HEK293 (cell line): ENCODE data around the gene PLEKHG5.

Experiments used
- CTCF ChIA-PET: fragments of 350-600 bp; formaldehyde crosslinking; extraction: SDS; loops from one replicate; lab custom pipeline; 2021; ENCODE audit warnings: antibody characterized with exemption; lab: Yijun Ruan, JAX
- POLR2A ChIA-PET: fragments of 300-600 bp; formaldehyde crosslinking; extraction: SDS; loops from one replicate; lab custom pipeline; 2020; ENCODE audit warnings: antibody characterized with exemption, inconsistent platforms; lab: Yijun Ruan, JAX
- H3K27ac ChIP-seq: fragments of 200-500 bp; sonication (Bioruptor generic); 2 replicates; pipeline ENCODE4 v1.5.1; 2014; ENCODE audit warnings: low read depth, low read length, control low read depth, inconsistent platforms; ENCODE audit errors: extremely low read depth
- H3K36me3 ChIP-seq, 2 experiments: fragments of 200-500 bp in 1 of 2; sonication (Bioruptor generic) in 1 of 2; 1 replicate in 1 of 2; 2 replicates in 1 of 2; pipeline ENCODE4 v1.5.1; 2014 to 2017; ENCODE audit warnings: inconsistent platforms in 2 of 2, low read length in 2 of 2; ENCODE audit not compliant: control insufficient read depth in 2 of 2, insufficient read depth in 1 of 2
- H3K4me1 ChIP-seq: fragments of 200-500 bp; sonication (Bioruptor generic); 2 replicates; pipeline ENCODE4 v1.5.1; 2014; ENCODE audit warnings: mild to moderate bottlenecking, low read length, inconsistent platforms; ENCODE audit not compliant: control insufficient read depth, insufficient read depth
- H3K4me3 ChIP-seq: 2 replicates; pipeline ENCODE4 v1.5.1; 2011; ENCODE audit warnings: low read depth, mild to moderate bottlenecking, control low read depth, low read length, moderate library complexity
- H3K9me3 ChIP-seq: fragments of 200-500 bp; sonication (Bioruptor generic); 2 replicates; pipeline ENCODE4 v1.5.1; 2014; ENCODE audit warnings: low read depth, low read length, inconsistent platforms; ENCODE audit not compliant: control insufficient read depth, insufficient read depth
- BCL11B ChIP-seq: fragments of 450-650 bp; formaldehyde crosslinking; IDR thresholded peaks from 2 replicates; pipeline ENCODE4 v1.5.1; 2016; ENCODE audit warnings: low read depth, missing biosample characterization, missing genetic modification characterization
- GLIS1 ChIP-seq: fragments of 450-650 bp; formaldehyde crosslinking; IDR thresholded peaks from 2 replicates; pipeline ENCODE4 v1.5.1; 2016; ENCODE audit warnings: missing biosample characterization, missing genetic modification characterization
- OSR2 ChIP-seq: fragments of 450-650 bp; formaldehyde crosslinking; IDR thresholded peaks from 2 replicates; pipeline ENCODE4 v1.5.1; 2016; ENCODE audit warnings: missing biosample characterization, missing genetic modification characterization
- SCRT1 ChIP-seq: fragments of 450-650 bp; formaldehyde crosslinking; IDR thresholded peaks from 2 replicates; pipeline ENCODE4 v1.5.1; 2016; ENCODE audit warnings: missing biosample characterization, missing genetic modification characterization, borderline replicate concordance
- SCRT2 ChIP-seq: fragments of 450-650 bp; formaldehyde crosslinking; IDR thresholded peaks from 2 replicates; pipeline ENCODE4 v1.5.1; 2016; ENCODE audit warnings: missing biosample characterization, missing genetic modification characterization
- ZBTB7A ChIP-seq: fragments of 450-650 bp; formaldehyde crosslinking; IDR thresholded peaks from 2 replicates; pipeline ENCODE4 v1.5.1; 2016; ENCODE audit warnings: low read depth, missing biosample characterization, missing genetic modification characterization
- ZBTB8A ChIP-seq: fragments of 450-650 bp; formaldehyde crosslinking; IDR thresholded peaks from 2 replicates; pipeline ENCODE4 v1.5.1; 2016; ENCODE audit warnings: missing biosample characterization, missing genetic modification characterization
- ZNF16 ChIP-seq: fragments of 450-650 bp; formaldehyde crosslinking; IDR thresholded peaks from 2 replicates; pipeline ENCODE4 v1.5.1; 2016; ENCODE audit warnings: low read depth, missing biosample characterization, missing genetic modification characterization
- ZNF248 ChIP-seq: fragments of 450-650 bp; formaldehyde crosslinking; IDR thresholded peaks from 2 replicates; pipeline ENCODE4 v1.5.1; 2017; ENCODE audit warnings: missing biosample characterization, missing genetic modification characterization
- ZNF341 ChIP-seq: fragments of 450-650 bp; formaldehyde crosslinking; IDR thresholded peaks from 2 replicates; pipeline ENCODE4; 2016; ENCODE audit warnings: low read depth, missing biosample characterization, missing genetic modification characterization
- ZNF37A ChIP-seq: fragments of 450-650 bp; IDR thresholded peaks from 2 replicates; pipeline ENCODE4 v1.5.1; 2018; ENCODE audit warnings: missing biosample characterization, missing genetic modification characterization
- ZNF670 ChIP-seq: fragments of 450-650 bp; formaldehyde crosslinking; IDR thresholded peaks from 2 replicates; pipeline ENCODE4 v1.5.1; 2016; ENCODE audit warnings: missing biosample characterization, missing genetic modification characterization, low read depth
- ZNF707 ChIP-seq: fragments of 450-650 bp; formaldehyde crosslinking; IDR thresholded peaks from 2 replicates; pipeline ENCODE4 v1.5.1; 2016; ENCODE audit warnings: missing biosample characterization, missing genetic modification characterization
- TF ChIP-seq, protein P1 (sequence below): fragments of 450-650 bp; formaldehyde crosslinking; IDR thresholded peaks from 2 replicates; pipeline ENCODE4 v1.5.1; 2016; ENCODE audit warnings: missing biosample characterization, missing genetic modification characterization
- TF ChIP-seq, protein P2 (sequence below): fragments of 450-650 bp; formaldehyde crosslinking; IDR thresholded peaks from 2 replicates; pipeline ENCODE4 v1.5.1; 2017; ENCODE audit warnings: missing biosample characterization, missing genetic modification characterization
- TF ChIP-seq, protein P3 (sequence below): fragments of 450-650 bp; formaldehyde crosslinking; IDR thresholded peaks from 2 replicates; pipeline ENCODE4 v1.5.1; 2016; ENCODE audit warnings: missing biosample characterization, missing genetic modification characterization, borderline replicate concordance
- TF ChIP-seq, protein P4 (sequence below): fragments of 450-650 bp; formaldehyde crosslinking; IDR thresholded peaks from 2 replicates; pipeline ENCODE4 v1.5.1; 2016; ENCODE audit warnings: missing biosample characterization, missing genetic modification characterization
- TF ChIP-seq, protein P5 (sequence below): fragments of 450-650 bp; formaldehyde crosslinking; IDR thresholded peaks from 2 replicates; pipeline ENCODE4 v1.5.1; 2017; ENCODE audit warnings: missing biosample characterization, missing genetic modification characterization
- TF ChIP-seq, protein P6 (sequence below): fragments of 450-650 bp; formaldehyde crosslinking; IDR thresholded peaks from 2 replicates; pipeline ENCODE4 v1.5.1; 2016; ENCODE audit warnings: missing biosample characterization, missing genetic modification characterization

Gene PLEKHG5

DNA sequence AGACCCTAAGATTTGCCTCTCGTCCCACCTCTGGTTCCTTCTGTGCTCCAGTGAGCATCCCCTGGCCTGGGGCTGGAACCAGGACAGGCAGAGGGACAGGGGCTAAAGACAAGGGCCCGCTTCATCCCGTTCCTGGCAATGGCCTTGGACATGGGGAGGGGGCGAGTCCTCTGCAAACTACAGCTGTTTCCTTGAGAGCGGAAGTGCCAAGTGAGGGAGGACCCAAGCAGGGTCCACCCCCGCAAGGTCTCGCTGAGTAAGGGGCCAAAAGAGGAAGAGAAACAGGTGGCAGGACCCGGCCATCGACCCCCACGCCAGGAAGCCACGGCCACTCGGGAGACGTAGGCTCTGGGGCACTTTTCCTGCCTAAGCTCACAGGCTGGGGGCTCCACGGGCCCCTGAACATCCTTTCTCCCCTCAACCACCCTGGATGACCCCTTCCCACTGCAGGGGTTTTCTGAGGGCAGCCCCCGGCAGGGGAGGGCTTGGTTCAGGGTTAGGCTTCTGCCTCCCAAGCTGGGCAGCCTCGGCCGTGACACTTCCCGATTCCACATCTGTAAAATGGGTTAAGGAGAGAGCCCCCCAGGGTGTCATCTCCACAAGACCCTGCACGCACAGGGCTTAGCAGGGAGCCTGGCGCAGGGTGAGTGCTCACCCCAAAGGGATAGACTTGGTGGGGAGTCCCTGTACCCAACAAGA lies 17.9 kb upstream of the PLEKHG5 start:
- Histone ChIP-seq H3K4me1 (no peaks in the 10 kb centered on the region), H3K27ac (no peak overlapping the region), H3K36me3 (no peaks in the 10 kb centered on the region), H3K9me3 (no peaks in the 10 kb centered on the region), H3K4me3 (no peak overlapping the region)
- CTCF ChIA-PET, result no interaction called here
- POLR2A ChIA-PET, result no interaction called here
- TF ChIP-seq, protein P1, sequence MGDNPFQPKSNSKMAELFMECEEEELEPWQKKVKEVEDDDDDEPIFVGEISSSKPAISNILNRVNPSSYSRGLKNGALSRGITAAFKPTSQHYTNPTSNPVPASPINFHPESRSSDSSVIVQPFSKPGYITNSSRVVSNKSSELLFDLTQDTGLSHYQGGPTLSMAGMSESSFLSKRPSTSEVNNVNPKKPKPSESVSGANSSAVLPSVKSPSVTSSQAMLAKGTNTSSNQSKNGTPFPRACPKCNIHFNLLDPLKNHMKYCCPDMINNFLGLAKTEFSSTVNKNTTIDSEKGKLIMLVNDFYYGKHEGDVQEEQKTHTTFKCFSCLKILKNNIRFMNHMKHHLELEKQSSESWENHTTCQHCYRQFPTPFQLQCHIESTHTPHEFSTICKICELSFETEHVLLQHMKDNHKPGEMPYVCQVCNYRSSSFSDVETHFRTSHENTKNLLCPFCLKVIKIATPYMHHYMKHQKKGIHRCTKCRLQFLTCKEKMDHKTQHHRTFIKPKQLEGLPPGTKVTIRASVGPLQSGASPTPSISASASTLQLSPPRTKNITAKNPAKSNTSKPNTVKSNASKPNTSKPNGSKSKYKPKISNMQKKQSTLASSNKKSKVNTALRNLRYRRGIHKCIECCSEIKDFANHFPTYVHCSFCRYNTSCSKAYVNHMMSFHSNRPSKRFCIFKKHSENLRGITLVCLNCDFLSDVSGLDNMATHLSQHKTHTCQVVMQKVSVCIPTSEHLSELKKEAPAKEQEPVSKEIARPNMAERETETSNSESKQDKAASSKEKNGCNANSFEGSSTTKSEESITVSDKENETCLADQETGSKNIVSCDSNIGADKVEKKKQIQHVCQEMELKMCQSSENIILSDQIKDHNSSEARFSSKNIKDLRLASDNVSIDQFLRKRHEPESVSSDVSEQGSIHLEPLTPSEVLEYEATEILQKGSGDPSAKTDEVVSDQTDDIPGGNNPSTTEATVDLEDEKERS (tag by site-specific recombination), result no peak
- no peak for TF ChIP-seq OSR2 (tag by site-specific recombination)
- TF ChIP-seq, protein P2, sequence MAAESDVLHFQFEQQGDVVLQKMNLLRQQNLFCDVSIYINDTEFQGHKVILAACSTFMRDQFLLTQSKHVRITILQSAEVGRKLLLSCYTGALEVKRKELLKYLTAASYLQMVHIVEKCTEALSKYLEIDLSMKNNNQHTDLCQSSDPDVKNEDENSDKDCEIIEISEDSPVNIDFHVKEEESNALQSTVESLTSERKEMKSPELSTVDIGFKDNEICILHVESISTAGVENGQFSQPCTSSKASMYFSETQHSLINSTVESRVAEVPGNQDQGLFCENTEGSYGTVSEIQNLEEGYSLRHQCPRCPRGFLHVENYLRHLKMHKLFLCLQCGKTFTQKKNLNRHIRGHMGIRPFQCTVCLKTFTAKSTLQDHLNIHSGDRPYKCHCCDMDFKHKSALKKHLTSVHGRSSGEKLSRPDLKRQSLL (tag by site-specific recombination), result no peak
- TF ChIP-seq BCL11B (tag by site-specific recombination), result no peak
- TF ChIP-seq, protein P3, sequence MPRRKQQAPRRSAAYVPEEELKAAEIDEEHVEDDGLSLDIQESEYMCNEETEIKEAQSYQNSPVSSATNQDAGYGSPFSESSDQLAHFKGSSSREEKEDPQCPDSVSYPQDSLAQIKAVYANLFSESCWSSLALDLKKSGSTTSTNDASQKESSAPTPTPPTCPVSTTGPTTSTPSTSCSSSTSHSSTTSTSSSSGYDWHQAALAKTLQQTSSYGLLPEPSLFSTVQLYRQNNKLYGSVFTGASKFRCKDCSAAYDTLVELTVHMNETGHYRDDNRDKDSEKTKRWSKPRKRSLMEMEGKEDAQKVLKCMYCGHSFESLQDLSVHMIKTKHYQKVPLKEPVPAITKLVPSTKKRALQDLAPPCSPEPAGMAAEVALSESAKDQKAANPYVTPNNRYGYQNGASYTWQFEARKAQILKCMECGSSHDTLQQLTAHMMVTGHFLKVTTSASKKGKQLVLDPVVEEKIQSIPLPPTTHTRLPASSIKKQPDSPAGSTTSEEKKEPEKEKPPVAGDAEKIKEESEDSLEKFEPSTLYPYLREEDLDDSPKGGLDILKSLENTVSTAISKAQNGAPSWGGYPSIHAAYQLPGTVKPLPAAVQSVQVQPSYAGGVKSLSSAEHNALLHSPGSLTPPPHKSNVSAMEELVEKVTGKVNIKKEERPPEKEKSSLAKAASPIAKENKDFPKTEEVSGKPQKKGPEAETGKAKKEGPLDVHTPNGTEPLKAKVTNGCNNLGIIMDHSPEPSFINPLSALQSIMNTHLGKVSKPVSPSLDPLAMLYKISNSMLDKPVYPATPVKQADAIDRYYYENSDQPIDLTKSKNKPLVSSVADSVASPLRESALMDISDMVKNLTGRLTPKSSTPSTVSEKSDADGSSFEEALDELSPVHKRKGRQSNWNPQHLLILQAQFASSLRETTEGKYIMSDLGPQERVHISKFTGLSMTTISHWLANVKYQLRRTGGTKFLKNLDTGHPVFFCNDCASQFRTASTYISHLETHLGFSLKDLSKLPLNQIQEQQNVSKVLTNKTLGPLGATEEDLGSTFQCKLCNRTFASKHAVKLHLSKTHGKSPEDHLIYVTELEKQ (tag by site-specific recombination), result no peak
- no peak for TF ChIP-seq ZNF248 (tag by site-specific recombination)
- TF ChIP-seq, protein P4, sequence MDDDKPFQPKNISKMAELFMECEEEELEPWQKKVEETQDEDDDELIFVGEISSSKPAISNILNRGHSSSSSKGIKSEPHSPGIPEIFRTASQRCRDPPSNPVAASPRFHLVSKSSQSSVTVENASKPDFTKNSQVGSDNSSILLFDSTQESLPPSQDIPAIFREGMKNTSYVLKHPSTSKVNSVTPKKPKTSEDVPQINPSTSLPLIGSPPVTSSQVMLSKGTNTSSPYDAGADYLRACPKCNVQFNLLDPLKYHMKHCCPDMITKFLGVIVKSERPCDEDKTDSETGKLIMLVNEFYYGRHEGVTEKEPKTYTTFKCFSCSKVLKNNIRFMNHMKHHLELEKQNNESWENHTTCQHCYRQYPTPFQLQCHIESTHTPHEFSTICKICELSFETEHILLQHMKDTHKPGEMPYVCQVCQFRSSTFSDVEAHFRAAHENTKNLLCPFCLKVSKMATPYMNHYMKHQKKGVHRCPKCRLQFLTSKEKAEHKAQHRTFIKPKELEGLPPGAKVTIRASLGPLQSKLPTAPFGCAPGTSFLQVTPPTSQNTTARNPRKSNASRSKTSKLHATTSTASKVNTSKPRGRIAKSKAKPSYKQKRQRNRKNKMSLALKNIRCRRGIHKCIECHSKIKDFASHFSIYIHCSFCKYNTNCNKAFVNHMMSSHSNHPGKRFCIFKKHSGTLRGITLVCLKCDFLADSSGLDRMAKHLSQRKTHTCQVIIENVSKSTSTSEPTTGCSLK, result no peak
- no peak for TF ChIP-seq ZBTB7A (tag by site-specific recombination)

DNA sequence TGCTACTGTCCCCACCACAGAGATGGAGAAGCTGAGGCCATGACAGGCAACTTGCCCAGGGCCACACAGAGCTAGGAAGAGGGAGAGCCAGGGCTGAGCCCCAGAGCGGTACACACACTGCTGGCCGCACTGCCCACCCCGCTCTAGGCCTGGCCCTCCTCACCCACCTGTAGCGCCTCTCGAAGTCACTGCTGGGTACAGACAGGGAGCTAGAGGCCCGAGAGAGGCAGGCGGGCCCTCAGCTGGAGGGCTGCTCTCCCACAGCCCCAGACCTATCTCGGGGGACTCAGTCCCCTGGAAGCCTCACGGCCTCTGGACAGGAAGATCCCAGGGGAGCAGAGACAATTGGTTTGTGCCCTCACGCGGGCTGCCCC lies 17.3 kb upstream of the PLEKHG5 start:
- Histone ChIP-seq H3K4me1 (no peaks in the 10 kb centered on the region), H3K9me3 (no peaks in the 10 kb centered on the region), H3K4me3 (no peak overlapping the region), H3K27ac (no peak overlapping the region), H3K36me3 (no peaks in the 10 kb centered on the region)
- ChIA-PET CTCF (interaction anchor here (0.5 to 0.7 kb wide), 3 partner anchors 45 to 600 kb away, joined by 3 read pairs; partner anchors contain the start of gene NOL9), POLR2A (no interaction called here)
- TF ChIP-seq ZNF341 (tag by site-specific recombination) (no peak), ZNF37A (no peak), ZBTB8A (tag by site-specific recombination) (no peak), ZNF16 (tag by site-specific recombination) (no peak), SCRT2 (tag by site-specific recombination) (peak; percentile 75), GLIS1 (tag by site-specific recombination) (peak; percentile 64), SCRT1 (tag by site-specific recombination) (peak; percentile 41; the same call in 1 of the 2 replicates), ZNF670 (tag by site-specific recombination) (no peak), ZNF707 (no peak)
- TF ChIP-seq, protein P5, sequence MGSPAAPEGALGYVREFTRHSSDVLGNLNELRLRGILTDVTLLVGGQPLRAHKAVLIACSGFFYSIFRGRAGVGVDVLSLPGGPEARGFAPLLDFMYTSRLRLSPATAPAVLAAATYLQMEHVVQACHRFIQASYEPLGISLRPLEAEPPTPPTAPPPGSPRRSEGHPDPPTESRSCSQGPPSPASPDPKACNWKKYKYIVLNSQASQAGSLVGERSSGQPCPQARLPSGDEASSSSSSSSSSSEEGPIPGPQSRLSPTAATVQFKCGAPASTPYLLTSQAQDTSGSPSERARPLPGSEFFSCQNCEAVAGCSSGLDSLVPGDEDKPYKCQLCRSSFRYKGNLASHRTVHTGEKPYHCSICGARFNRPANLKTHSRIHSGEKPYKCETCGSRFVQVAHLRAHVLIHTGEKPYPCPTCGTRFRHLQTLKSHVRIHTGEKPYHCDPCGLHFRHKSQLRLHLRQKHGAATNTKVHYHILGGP (tag by site-specific recombination), result no peak
- TF ChIP-seq, protein P6, sequence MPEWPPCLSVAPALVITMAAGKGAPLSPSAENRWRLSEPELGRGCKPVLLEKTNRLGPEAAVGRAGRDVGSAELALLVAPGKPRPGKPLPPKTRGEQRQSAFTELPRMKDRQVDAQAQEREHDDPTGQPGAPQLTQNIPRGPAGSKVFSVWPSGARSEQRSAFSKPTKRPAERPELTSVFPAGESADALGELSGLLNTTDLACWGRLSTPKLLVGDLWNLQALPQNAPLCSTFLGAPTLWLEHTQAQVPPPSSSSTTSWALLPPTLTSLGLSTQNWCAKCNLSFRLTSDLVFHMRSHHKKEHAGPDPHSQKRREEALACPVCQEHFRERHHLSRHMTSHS (tag by site-specific recombination), result no peak
